GM19463 (cell line): ENCODE results near the gene S100A8.
"Not testable (repeated sequence)": the region's sequence is repeated elsewhere in the genome, so short reads cannot be mapped to it uniquely, and the experiment has no call there.

Experiments used
- ATAC-seq: cut with Tn5 transposase; IDR thresholded peaks from one replicate; pipeline ENCODE4 v1.9.1; 2021; ENCODE audit warnings: mild to moderate bottlenecking, moderate library complexity; ENCODE audit not compliant: unreplicated experiment

S100A8 gene

DNA sequence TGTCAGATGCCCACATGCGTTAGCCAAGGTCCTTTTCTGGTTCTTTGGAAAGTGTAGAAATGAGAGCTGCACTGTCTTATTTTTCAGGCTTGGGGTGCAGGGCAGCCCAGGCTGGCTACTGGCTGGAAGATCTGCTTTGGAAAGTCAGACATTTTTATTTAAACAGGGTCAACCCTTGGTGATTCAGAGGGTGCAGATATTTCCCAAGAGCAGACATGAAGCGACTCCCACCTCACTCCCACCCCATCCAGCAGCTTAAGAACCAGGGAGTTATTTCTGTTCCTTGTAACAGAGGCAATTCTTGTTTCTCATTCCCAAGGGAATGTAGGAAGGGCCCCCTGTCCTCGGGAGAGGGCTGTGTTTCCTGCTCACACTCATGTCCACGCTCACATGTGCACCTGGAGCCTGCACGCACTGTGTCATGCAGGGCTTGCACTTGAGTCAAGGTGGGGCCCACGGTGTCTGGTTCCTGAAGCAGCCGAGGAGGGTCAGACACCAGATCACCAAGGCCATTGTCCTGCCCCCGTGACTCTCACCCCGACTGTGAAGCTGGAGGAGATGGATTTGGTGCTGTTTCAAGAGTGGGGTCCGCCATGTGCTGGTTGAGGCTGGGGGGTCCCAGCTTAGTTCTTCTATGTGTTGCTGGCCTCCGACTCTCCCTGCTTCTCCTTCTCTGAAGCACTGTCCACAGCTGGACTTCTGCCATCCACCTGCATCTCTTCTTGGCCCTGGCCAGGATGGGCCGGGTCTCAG is 26.4 kb upstream of the S100A8 start:
- ATAC-seq, result no peak

GRCh38 chr1:153415850-153416570 is 25.1 kb upstream of the S100A8 start, which contains the start of gene S100A7A:
S100A7A (plus strand) TSS chr1:153416520; CDS start chr1:153418083, 1,563 bp downstream.
- no peak for ATAC-seq

DNA sequence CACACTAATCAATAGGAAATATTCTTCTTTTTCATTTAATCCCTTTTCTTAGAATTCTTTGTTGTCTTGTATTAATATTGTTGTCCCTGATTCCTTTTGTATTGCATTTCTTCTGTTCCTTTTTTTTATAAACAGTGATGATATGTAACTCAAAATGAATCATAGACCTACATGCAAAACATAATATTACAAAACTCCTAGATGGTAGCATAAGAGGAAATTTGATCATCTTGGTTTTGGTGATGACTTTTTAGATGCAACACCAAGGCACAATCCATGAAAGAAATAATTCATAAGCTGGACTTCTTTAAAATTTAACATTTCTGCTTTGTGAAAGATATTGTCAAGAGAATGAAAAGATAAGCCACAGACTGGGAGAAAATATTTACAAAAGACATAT is 23.1 kb upstream of the S100A8 start:
- not testable (repeated sequence) for ATAC-seq

GRCh38 chr1:153407274-153407673 is 16.4 kb upstream of the S100A8 start:
- not testable (repeated sequence) for ATAC-seq

DNA sequence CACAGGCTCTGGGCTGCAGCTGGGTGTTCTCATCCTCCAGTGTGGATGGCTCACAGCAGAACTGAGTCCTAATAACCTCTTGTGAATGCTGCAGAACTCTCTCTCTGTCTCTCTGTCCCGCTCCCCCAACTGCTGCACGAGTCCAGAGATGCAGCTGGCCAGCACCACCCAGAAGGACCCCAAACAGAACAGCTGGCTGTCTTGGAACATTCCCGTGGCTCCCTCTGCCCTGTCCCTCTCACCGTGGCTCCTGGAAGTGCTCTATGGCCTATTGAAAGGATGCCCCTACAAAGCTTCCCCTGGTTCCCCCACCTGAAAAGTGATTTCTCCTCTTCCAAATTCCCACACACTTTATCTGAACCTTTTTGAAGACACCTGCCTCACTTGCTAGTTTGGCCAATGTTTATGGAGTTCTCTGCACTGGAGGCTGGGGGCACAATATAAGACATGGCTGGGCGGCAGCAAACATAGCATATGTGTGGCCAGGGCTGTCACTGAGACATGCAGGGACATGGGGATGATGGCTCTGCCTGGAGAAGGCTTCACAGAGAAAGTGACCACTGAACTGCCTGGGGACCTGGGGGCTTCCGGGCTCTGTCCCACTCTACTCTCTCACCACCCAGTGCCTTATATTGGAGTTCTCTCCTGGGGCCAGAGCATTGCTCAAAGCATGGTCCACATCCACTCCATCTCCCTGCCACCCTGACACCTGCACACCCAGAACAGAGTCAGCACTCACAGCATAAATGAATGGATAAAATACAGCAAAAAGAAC is 15.1 kb upstream of the S100A8 start:
- ATAC-seq, result not testable (repeated sequence)

- ATAC-seq, result no peak
Measured at GRCh38 chr1:153404768-153405167, 13.9 kb upstream of the S100A8 start.

DNA sequence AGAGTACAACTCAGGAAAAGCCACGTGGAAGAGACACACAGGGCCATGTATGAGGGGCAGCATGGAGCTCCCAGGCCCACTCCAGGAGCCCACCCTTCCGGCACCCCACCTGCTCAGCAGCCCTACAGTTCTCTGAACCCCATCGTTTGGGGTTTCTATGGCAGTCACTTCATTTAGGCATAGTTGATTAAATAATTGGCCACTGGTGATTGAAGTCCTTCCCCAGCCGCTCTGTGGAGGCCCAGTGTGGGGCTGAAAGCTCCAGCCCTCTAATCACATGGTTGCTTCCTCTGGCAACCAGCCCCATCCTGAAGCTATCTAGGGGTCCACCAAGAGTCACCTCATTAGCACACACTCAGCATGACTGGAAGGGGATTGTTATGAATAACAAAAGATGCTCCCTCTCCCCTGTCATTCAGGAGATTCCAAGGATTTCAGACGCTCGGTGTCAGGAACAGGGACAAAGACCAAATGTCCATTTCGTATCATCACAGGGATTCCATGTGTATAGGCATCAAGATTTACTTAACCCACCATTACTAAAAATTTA is 13.3 kb upstream of the S100A8 start:
- ATAC-seq, result no peak

DNA sequence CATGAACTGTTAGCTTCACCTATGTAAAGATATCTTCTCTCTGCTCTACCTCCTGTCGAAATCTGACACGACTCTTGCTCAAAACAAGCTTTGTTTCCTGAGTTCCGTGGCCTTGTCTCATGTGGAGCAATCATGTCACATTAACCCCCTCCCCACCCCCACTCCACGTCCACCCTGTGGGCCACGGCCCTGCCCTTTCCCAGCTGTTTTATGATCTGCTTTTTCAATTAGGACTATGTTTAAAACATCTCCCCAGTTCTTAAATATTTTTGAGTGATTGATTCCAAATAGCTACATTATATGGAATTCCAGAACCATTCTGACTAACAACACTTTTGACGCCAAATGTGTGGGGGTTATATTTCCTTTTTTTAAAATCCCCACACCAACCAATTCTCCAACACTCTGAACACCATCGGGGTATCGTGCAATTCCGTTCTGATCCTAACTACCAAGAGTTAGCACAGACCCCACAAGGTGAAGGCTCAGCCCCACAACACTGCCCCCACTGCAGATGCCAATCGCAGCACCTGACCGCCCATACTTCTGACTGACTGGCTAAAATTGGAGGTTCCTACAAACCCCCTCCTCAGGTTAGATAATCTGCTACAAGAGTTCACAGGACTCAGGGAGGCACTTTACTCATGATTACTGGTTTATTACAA is 12.7 kb upstream of the S100A8 start:
- ATAC-seq, result no peak

DNA sequence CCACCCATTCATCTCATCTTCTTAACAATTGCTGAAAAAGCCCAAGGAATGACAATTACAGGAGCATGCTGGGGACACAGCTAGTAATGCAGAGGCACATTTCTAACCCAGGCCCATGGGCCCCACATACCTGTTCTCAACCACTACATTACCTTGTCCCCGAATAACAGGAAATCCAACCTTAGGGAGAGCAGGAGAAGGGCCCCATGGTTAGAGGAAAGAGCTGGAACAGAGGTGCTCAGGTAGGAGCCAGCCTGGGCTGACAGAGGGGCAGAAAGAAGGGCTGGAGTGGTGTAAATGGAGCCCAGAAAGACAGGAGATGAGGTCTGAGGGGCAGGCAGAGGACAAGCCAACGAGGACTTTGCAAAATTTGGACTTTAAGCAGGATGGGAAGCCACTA is 11.4 kb upstream of the S100A8 start:
- no peak for ATAC-seq

GRCh38 chr1:153401461-153401860 is 10.6 kb upstream of the S100A8 start:
- ATAC-seq, result no peak

- ATAC-seq, result no peak
Measured at GRCh38 chr1:153400244-153400643, 9.4 kb upstream of the S100A8 start.

DNA sequence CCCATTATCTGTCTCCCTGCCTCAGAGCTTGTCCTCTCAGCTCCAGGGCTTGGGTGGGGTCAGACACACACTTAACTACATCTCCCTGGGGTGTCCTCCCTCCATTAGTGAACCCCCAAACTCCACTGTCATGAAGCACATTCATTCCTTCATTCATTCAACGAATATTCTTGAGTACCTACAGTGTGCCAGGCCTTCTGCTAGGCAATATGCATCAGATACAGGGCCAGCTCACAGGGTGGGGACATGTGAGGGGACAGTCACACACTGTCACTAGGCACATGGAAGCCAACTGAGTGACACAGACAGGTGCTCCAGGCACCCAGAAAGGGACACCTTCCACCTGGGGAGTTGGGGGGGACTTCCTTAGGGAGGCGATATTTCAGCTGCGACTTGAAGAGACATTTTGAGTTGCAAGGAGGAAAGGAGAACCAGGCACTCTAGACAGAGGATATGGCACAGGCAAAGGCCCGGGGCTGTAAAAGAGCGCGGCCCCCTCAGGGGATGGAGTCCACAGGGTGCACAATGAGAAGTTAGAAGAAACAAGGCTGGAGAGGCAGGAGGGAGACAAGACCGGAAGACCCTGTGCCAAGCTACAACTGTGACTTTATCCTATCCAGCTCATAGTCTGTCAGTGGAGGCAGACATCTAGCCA is 8.7 kb upstream of the S100A8 start:
- ATAC-seq, result no peak

- ATAC-seq, result no peak
Measured at GRCh38 chr1:153397924-153398651, 7.2 kb upstream of the S100A8 start.

- no peak for ATAC-seq
Measured at GRCh38 chr1:153397051-153397923, 6.4 kb upstream of the S100A8 start.

- no peak for ATAC-seq
Measured at GRCh38 chr1:153396461-153396860, 5.6 kb upstream of the S100A8 start.

DNA sequence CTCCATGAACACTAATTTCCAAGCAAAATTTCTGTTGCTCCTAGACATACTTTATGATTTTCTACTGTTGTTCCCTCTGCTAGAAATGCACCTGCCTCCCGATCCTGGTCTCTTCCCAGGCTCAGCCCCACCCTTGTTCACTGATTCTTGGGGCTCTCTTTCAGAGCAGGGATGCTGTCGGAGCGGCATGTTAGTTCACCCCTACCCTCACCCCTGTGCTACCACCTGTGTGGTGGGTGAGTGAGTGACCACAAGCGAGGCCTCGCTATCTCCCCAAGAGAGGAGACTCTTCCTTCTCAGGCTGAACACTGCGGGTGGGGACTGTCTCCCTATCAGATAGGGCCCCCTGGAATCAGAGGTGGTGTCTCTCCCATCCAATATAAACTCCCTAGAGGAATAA is 4.9 kb upstream of the S100A8 start:
- no peak for ATAC-seq

DNA sequence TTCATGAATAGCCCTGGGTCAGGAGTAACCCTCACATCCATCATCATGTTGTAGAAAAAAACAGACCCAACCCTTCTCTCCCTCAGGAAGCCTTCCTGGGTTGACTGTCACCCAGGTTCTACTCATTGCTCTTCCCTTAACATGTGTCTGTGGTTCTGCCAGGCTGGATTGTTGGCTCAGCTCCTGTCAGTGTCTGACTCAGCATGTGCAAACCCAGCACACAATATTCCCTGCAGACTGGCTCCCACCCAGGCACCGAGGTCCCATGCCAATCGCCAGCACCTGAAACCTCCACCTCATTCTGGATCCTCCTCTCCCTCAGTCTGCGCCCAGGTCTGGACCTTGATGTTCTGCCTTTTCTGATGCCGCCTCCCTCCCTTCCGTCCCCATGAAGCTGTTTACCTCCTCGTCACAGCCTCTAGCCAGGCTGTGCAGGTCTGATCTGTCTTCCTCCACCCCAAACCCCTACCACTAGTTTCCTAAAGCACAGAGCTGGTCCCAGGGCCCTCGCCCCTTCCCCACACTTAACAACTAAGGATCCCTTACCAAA is 4.3 kb upstream of the S100A8 start:
- ATAC-seq, result no peak

GRCh38 chr1:153394391-153394790 is 3.5 kb upstream of the S100A8 start:
- ATAC-seq, result no peak
